HS-5 (cell line): ENCODE measurements around the gene IPO13.

Source experiments
- DNase-seq: peaks from one replicate; pipeline ENCODE4 v3.0.0-alpha.2; 2012; ENCODE audit warnings: low read depth

The IPO13 gene

DNA sequence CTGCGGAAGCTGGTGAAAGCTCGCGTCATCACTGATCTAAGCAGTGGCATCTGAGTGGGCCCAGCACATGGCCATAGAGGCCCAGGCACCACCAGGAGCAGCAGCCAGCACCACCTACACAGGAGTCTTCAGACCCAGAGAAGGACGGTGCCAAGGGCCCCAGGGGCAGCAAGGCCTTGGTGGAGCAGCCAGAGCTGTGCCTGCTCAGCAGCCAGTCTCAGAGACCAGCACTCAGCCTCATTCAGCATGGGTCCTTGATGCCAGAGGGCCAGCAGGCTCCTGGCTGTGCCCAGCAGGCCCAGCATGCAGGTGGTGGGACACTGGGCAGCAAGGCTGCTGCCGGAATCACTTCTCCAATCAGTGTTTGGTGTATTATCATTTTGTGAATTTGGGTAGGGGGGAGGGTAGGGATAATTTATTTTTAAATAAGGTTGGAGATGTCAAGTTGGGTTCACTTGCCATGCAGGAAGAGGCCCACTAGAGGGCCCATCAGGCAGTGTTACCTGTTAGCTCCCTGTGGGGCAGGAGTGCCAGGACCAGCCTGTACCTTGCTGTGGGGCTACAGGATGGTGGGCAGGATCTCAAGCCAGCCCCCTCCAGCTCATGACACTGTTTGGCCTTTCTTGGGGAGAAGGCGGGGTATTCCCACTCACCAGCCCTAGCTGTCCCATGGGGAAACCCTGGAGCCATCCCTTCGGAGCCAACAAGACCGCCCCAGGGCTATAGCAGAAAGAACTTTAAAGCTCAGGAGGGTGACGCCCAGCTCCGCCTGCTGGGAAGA lies 16.4 kb upstream of the IPO13 start:
- DNase-seq, result no peak

DNA sequence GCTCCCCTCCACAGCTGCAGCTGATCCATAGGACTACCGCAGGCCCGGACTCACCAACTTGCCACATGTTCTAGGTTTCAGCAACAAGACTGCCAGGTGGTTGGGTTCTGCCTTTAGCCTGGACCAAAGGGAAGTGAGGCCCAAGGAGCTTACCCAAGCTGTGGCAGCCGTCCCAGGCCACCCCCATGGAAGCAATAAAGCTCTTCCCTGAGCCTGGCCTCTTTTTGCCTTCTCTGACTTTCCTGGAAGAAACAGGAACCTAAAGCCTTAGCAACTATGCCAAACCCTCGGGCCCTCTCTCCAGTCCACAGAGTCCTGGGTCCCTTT lies 15.8 kb upstream of the IPO13 start:
- no peak for DNase-seq

DNA sequence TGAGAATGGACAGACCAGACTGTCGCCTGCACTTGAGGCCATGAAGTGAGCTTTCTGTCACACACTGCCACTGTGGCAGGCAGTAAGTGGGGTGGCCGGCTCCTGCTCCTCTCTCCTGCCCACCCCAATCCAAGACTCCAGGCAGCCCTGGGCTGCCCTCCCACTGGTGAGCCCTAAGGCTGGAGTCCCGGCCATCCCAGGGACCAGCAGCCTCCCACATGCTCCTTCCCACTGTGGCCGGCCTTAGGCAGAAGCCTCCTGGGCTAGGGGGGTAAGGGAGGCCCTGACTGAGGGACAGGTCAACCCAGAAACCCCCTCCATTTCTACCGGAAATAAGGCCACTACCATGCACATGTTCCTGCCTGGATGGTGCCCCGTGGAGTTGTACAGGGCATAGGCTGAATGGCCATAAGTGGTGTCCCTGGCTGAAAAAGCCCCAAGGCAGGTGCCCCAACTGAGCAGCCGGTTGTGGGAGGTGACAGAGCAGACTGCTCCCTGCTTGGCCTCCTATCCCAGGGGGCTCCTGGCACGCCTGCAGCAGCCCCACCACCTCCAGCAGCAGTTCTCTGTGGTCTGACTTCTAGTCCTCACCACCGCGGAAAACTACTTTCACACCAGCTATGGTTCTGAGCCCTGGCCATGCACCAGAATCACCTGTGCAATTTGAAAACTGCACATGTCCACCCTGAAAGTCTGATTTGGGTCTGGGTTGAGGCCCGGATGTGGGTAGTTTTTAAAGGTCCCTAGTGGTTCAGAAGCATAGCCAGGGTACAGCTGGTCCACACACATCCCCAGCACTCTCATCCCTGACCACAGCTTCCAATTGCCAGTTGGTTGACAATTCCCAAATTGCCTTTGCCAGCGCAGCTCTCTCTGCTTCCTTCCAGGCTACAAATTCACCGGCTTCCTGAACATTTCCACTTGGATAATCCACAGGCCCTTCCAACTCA lies 14.8 kb upstream of the IPO13 start:
- DNase-seq, result no peak

DNA sequence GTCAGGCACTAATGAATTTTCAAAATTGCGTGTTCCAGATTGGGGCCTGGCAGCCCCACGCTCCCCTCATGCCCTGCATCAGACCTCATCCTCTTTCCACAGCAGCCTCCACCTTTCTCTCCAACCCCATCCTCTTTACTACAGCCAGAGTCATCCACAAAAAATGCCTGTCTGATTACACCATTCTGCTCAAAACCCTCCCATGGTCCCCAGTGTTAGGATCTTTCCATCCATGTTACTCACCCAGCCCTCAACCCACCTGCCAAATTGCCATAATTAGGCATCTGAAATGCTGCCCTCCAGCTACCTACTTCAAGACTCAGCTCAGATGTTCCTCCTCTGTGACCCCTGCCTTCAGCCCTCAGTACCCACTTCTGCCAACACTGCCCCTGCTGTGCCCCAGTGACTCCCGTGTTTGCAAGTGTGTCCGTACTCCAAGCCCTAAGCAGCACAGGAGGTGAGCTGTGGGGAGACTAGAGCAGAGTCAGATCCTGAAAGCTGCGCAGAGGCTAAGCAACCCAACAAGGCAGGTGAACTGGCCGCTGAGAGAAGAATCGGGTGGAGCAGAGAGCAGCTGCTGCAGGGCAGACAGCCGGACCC lies 13.9 kb upstream of the IPO13 start:
- DNase-seq, result peak; percentile 55

DNA sequence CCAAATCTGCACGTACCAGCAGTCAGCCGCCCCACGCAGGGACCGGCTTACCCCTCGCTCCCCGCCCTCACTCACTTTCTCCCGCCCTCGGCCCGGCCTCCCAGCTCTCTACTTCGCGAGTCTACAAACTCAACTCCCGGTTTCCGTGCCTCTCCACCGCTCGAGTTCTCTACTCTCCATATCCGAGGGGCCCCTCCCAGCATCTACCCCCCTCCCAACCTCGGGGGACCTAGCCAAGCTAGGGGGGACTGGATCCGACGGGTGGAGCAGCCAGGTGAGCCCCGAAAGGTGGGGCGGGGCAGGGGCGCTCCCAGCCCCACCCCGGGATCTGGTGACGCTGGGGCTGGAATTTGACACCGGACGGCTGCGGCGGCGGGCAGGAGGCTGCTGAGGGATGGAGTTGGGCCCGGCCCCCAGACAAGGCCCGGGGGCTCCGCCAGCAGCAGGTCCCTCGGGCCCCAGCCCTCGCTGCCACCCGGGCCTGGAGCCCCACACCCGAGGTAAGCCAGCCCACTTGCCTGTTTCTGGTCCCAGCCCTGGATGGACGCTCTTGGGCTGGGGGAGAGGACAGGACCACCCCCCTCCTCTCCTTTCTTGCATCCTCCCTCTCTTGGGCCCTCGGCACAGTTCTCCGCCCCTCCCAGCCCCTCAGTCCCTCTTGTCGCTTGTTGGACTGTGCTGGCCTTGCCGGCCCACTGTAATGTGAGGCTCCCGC lies 13.2 kb upstream of the IPO13 start, which contains the start of gene ARTN:
TSS of gene ARTN (plus strand) at position 416 of the 715 bp plus-strand sequence. CDS start 1,856 bp downstream, outside the sequence.
- no peak for DNase-seq

DNA sequence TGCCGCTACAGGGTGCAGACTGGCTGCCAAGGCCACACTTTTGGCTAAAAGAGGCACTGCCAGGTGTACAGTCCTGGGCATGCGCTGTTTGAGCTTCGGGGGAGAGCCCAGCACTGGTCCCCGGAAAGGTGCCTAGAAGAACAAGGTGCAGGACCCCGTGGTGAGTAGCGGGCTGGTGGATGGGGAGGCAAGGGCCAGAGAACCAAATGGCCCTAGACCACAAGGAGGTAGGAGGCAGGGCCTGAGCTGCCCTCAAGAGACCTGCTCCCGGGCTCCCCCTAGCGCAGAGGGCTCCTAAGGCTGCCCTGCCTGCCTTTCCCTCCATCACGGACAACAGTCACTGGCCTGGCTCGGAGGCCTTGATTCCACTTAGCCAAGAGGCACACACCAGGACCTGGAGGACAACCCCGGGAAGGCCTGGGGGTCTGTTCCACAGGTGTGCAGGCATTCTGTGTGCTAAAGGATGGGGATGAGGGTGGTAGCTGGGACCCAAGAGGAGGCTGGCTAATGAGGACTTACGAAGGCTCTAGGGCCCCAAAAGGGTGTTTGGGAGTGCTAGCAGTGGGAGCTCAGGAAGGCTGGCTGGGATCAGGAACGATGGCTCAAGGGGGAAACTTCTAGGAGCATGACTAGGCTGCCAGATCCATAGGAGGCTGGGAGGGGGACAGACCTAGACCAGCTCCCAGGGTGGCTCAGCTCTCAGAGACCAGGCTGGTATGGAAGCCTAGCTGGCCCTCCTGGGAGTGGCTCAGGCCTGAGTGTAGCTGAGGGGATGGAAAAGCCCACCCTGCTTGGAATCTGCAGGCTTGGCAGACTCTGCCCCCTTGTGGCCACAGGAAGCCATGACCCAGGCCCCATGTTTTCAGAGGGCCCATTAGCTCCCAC lies 12.4 kb upstream of the IPO13 start:
- no peak for DNase-seq

DNA sequence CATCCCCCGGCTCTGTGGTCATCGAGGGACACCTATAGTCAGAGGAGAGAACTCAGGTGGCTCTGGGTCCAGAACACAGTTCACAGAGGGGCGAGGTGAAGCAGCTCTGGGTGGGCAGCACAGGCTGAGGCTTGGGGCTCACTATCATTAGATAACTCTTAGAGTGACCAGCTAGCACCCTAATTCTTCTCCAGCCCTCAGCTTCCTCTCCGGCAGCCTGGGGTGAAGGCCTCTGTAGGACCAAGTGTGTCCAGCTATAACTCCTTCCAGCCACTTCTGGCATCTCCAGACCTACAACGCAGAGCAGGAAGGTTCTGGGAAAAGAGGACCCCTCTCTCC lies 11.8 kb upstream of the IPO13 start:
- DNase-seq, result no peak

DNA sequence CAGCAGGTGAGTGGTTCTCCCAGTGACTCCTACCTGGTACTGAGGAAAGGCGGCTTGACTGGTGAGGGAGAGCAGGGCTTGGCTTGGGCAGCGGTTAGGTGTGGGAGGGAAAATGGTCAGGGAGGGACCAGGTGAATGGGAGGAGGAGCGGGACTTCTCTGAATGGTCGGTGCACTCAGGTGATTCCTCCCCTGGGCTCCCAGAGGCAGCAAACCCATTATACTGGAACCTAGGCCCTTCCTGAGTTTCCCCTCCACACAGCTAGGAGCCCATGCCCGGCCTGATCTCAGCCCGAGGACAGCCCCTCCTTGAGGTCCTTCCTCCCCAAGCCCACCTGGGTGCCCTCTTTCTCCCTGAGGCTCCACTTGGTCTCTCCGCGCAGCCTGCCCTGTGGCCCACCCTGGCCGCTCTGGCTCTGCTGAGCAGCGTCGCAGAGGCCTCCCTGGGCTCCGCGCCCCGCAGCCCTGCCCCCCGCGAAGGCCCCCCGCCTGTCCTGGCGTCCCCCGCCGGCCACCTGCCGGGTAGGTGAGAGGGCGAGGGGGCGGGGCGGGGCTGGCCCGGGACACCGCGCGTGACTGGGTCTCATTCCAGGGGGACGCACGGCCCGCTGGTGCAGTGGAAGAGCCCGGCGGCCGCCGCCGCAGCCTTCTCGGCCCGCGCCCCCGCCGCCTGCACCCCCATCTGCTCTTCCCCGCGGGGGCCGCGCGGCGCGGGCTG lies 10.9 kb upstream of the IPO13 start:
- no peak for DNase-seq

DNA sequence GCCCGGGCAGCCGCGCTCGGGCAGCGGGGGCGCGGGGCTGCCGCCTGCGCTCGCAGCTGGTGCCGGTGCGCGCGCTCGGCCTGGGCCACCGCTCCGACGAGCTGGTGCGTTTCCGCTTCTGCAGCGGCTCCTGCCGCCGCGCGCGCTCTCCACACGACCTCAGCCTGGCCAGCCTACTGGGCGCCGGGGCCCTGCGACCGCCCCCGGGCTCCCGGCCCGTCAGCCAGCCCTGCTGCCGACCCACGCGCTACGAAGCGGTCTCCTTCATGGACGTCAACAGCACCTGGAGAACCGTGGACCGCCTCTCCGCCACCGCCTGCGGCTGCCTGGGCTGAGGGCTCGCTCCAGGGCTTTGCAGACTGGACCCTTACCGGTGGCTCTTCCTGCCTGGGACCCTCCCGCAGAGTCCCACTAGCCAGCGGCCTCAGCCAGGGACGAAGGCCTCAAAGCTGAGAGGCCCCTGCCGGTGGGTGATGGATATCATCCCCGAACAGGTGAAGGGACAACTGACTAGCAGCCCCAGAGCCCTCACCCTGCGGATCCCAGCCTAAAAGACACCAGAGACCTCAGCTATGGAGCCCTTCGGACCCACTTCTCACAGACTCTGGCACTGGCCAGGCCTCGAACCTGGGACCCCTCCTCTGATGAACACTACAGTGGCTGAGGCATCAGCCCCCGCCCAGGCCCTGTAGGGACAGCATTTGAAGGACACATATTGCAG lies 10.2 kb upstream of the IPO13 start:
- no peak for DNase-seq

DNA sequence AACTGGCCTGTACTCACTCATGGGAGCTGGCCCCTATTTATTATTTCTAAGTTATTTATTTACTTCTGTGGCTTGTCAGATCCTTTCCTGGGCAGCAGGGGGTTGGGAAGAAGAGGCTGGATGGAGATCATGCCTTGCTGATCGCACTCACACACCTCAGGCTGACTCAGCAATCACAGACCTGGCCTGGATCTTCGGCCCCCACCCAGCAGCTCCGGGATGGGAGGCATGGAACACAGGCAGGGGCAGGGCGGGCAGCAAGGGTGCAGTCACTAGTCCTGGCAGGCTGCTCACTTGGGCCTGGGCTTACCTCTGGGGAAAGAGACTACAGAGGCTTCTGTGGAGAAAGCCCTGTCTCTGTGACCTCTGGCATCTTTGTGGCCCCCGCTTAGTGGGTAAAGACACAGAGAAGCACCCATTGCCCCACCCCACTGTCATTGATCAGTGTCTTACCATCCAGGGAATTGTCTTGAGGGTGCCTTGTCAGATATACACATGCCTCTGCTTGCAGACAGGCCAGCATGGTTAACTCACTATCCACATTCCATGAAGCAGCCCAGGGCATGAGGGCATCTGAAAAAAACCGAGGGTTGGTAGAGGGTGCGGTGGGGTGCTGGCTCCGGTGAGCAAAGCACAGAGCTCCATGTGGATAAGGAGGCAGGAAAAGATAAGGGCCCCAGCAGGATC lies 9.4 kb upstream of the IPO13 start:
- DNase-seq, result no peak

DNA sequence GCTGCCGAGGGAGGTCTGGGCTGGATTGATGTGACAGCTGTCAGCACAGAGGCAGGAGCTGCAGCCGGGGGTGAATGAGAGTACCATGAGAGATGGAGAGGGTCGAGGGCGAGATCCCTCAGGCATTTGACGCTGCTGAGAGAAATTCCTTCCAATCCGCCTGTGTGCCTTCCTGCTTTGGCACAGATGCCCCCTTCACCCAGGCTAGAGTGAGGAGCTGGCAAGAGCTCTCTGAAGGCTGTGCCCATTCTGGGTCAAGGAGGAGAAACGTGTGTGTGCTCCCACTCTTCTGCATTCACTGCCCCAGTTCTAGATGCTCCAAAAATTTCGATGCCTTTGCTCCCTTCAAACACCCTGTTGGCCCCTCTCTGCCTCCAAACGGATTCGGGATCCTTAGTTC lies 8.4 kb upstream of the IPO13 start:
- DNase-seq, result no peak

DNA sequence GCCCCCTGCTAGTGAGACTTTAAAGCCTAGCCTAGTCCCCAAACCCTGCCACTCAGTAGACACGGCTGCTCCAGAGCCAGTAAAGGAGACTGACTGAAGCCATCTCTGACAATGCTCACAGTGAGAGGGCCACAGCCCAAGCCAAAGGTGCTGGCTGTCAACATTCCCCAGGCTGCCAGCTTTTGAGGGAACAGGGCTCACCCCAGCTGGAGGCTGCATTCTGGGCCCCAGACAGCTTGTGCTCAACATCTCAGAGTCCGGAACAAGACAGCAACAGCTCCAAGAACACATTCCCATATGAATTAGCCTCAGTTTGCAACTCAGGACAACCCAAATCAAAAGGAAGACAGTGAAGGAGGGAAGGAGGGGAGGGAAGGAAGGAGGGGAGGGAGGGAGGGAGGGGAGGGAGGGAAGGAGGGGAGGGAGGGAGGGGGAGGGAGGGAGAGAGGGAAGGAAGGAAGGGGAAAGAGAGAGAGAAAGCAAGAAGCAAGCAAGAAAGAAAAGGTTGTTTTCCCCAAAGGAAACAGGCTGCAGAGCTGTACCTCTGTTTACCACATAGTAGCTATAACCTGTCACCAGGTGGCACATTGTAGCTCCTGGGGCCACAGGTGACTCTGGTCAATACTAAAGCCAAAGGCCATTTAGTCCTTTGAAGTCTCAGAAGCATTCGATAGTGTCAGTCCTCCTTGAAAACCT lies 7.7 kb upstream of the IPO13 start:
- DNase-seq, result no peak

DNA sequence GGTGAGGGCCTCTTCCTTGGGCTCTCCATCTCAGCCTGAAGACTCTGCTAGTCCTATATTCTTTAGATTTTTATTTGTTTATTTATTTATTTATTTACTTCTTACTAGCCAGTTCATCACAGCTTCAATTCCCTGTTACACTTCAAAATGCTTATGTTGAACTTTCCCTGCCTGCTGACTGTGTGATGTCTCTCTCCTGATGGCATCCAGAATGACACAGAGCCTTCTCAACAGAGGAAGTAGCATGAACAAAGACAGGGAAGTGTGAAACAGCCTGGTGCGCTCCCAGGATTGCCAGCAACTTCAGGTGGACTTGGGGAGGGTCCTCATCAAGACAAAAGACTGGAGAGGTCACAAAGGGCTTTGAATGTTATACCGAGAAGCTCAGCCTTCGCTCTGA lies 4.3 kb upstream of the IPO13 start:
- no peak for DNase-seq

DNA sequence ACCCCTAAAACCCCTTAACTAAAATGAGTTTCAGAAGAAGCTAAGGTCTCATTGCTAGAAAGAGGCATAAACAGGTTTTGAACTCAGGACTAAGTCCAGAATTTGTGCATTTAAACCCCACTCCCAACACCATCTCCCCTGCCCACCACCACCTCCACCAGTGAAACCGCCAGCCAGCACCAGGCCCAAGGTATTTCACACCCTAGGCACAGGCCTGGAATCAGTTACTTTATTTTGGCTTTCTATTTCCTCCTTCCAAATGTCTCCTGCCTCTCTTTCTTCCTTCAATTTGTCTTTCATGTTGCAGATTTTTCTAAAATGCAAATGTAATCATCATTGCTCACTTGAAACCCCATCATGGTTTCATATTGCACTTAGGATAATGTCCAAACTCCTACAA lies 1.9 kb upstream of the IPO13 start:
- no peak for DNase-seq

DNA sequence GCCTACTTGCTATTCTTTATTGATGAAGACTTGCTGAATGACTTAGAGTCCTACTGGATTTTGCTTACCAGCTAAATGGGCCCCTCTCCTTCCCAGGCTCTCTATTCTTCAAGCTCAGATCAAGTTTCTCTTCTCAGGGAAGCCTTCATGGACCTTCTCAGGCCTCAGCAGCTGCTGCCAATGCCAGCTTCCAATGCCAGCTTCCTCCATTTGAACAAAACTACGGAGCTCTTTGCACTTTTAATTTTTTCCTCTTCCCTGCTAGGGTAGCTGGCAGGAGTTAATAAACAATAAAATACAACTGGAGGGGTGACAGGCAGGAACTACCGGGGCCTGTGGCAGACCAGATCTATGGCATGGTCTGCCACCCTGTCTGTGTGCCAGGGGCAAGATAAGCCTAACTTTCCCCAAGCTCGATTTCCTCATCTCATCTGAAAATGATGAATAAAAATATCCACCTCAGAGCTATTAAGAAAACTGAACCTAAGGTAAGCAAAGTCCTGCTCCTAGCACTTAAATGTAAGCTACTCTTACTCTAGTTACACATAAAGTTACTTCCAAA lies 995 bp upstream of the IPO13 start:
- DNase-seq, result no peak

DNA sequence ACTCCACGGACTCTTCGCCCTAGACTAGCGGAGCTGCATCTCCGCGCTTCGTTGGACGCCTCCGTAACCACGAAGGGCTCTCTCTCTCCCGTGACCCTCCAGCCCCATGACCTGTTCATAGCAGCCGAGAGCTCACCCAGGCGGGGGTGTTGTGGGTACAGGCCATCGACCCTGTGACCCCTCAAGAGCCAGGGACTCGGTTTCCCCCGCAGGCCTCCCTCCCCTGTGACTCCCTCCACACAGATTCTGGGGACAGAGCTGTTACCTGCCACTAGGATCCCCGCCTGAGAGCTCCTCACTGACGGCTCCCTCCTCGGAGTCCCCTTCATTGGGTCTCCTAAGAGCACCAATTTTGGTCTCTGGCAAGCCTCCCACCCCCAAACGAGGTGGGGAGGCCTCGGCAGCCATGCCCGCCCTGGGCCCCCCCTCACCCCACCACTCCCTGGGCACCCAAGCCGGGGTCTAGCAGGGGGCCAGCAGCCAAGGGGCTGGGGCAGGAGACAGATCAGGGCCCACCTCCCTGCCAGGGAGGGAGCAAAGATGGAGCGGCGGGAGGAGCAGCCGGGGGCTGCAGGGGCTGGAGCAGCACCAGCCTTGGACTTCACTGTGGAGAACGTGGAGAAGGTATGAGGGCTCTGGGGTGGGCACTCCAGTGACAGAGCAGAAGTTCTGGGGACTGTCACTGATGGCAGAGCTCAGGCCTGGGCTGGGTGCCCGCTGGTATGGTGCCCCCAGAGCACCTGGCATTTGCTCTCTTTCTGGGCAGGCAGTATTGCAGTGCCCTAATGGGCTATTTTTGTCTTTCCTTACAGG lies 517 bp downstream of the IPO13 start:
- DNase-seq, result no peak

DNA sequence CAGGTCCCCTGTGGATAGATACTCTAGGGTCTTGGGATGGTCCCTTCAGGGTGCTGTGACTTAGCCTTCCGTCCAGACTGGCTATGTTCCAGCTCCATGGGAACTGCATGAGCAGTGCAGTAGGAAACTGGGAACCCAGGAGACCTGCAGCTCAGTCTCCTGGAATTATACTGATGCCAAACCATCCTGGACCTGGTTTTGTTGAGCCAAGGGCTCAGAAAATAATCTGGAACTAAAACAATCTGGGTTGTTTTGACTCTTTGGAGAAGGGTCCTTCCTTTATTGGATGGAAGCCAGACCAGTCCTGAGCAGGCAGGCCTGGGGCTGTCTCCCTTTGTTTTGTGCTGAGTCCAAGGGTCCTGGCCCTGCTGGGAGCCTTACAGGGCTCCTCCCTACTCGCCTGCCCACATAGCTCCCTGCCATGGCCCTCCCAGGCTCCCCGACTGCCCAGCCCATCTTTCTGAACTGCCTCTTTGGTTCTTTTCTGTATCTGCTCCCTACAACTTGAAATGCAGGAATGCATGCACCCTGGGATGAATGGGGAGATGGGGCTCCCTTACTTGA lies 1.2 kb downstream of the IPO13 start:
- no peak for DNase-seq
